Measurements from ENCODE around the gene SLA2. TPM values are rescaled to one million over a fixed set of nuclear protein-coding genes. Genes with fewer than 3 reads are reported as not detected.
"Not testable (repeated sequence)": the region's sequence is repeated elsewhere in the genome, so short reads cannot be mapped to it uniquely, and the experiment has no call there.

Gene SLA2
- total RNA-seq, 1 experiment from 2014 or later: not detected

GRCh38 chr20:36641506-36641843 lies 4.5 kb downstream of the SLA2 start:
- no peak overlapping the region for H3K4me3 ChIP-seq
- H3K36me3 ChIP-seq (ENCODE audit: low read depth): no peaks in the 10 kb centered on the region
- H4K20me1 ChIP-seq (ENCODE audit: insufficient read depth): no peaks in the 10 kb centered on the region
- no peaks in the 10 kb centered on the region for H3K9me2 ChIP-seq (ENCODE audit: insufficient read depth)
- peaks cover 7% of the 10 kb centered on the region; the same call in 1 of the 2 replicates for H3K4me1 ChIP-seq (replicated peaks; ENCODE audit: insufficient read depth)
- H3K4me2 ChIP-seq: no peak overlapping the region
- intact Hi-C loops (cut with micrococcal nuclease; ENCODE audit: unreplicated experiment): no loop called here
- H2AFZ ChIP-seq: no peak overlapping the region
- no peaks in the 10 kb centered on the region for H3K79me2 ChIP-seq (ENCODE audit: low read depth)
- no peaks in the 10 kb centered on the region for H3K9me3 ChIP-seq (ENCODE audit: insufficient read depth, low read depth)
- ChIA-PET POLR2A (ENCODE audit: unreplicated experiment) (no interaction called here), CTCF (no interaction called here)
- no peaks in the 10 kb centered on the region for H3K27me3 ChIP-seq (ENCODE audit: insufficient read depth, low read depth)
- peaks cover 3% of the 10 kb centered on the region; the same call in 1 of the 2 replicates for H3F3A ChIP-seq (ENCODE audit: insufficient read depth, low read depth)
- no peak overlapping the region for H3K27ac ChIP-seq
- no TSS peak for BruUV-seq (replicated peaks)
- DNase-seq: no peak
- TF ChIP-seq EZH2 (IDR thresholded peaks at IDR 0.05; ENCODE audit: low read depth) (no peak), CTCF (conservative IDR thresholded peaks at IDR 0.05) (no peak)

DNA sequence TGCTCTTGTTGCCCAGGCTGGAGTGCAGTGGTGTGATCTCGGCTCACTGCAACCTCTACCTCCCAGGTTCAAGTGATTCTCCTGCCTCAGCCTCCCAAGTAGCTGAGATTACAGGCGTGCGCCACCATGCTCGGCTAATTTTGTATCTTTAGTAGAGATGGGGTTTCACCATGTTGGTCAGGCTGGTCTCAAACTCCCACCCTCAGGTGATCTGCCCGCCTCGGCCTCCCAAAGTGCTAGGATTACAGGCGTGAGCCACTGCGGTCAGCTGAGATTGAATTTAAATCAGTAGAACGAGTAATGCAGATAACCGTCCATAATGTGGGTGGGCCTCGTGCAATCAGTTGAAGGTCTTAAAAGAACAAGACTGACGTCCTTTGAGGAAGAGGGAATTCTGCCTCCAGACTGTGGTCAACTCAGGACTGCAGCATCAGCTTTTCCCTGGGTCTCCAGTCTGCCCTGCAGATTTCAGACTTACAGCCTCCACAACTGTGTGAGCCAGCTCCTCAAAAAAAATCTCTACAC lies 7.1 kb downstream of the SLA2 start:
- H3K36me3 ChIP-seq (ENCODE audit: low read depth); H3K27ac ChIP-seq; H3F3A ChIP-seq (ENCODE audit: insufficient read depth, low read depth); H3K27me3 ChIP-seq (ENCODE audit: insufficient read depth, low read depth); H3K4me2 ChIP-seq; DNase-seq; intact Hi-C loops (cut with micrococcal nuclease; ENCODE audit: unreplicated experiment); H2AFZ ChIP-seq; H3K79me2 ChIP-seq (ENCODE audit: low read depth); H3K9me3 ChIP-seq (ENCODE audit: insufficient read depth, low read depth); H3K4me1 ChIP-seq (replicated peaks; ENCODE audit: insufficient read depth); H3K4me3 ChIP-seq; BruUV-seq (replicated peaks); POLR2A ChIA-PET (ENCODE audit: unreplicated experiment); H3K9me2 ChIP-seq (ENCODE audit: insufficient read depth); H4K20me1 ChIP-seq (ENCODE audit: insufficient read depth): not testable (repeated sequence)
- CTCF ChIA-PET: interaction anchor here (0.6 kb wide), 1 partner anchor 197 kb away, joined by 3 read pairs; no protein-coding TSS in a partner anchor

GRCh38 chr20:36634342-36634741 lies 11.7 kb downstream of the SLA2 start:
- Histone ChIP-seq H3K9me3 (ENCODE audit: insufficient read depth, low read depth) (no peaks in the 10 kb centered on the region), H3K4me3 (no peak overlapping the region), H3K79me2 (ENCODE audit: low read depth) (no peaks in the 10 kb centered on the region), H3K36me3 (ENCODE audit: low read depth) (no peaks in the 10 kb centered on the region), H3K4me1 (replicated peaks; ENCODE audit: insufficient read depth) (no peaks in the 10 kb centered on the region), H3F3A (ENCODE audit: insufficient read depth, low read depth) (no peaks in the 10 kb centered on the region), H4K20me1 (ENCODE audit: insufficient read depth) (no peaks in the 10 kb centered on the region), H3K27me3 (ENCODE audit: insufficient read depth, low read depth) (no peaks in the 10 kb centered on the region), H3K9me2 (ENCODE audit: insufficient read depth) (no peaks in the 10 kb centered on the region), H3K4me2 (no peak overlapping the region), H3K27ac (no peak overlapping the region), H2AFZ (no peak overlapping the region)
- ChIA-PET POLR2A (ENCODE audit: unreplicated experiment) (no interaction called here), CTCF (no interaction called here)
- no TSS peak for BruUV-seq (replicated peaks)
- no peak for DNase-seq
- TF ChIP-seq CTCF (conservative IDR thresholded peaks at IDR 0.05) (no peak), EZH2 (IDR thresholded peaks at IDR 0.05; ENCODE audit: low read depth) (no peak)
- intact Hi-C loops (cut with micrococcal nuclease; ENCODE audit: unreplicated experiment): no loop called here

GRCh38 chr20:36633285-36633772 lies 12.7 kb downstream of the SLA2 start:
- Histone ChIP-seq H3K4me3 (no peak overlapping the region), H3F3A (ENCODE audit: insufficient read depth, low read depth) (no peaks in the 10 kb centered on the region), H4K20me1 (ENCODE audit: insufficient read depth) (no peaks in the 10 kb centered on the region), H2AFZ (no peak overlapping the region), H3K27me3 (ENCODE audit: insufficient read depth, low read depth) (no peaks in the 10 kb centered on the region), H3K4me2 (no peak overlapping the region), H3K27ac (no peak overlapping the region), H3K9me3 (ENCODE audit: insufficient read depth, low read depth) (no peaks in the 10 kb centered on the region), H3K79me2 (ENCODE audit: low read depth) (no peaks in the 10 kb centered on the region), H3K36me3 (ENCODE audit: low read depth) (no peaks in the 10 kb centered on the region), H3K9me2 (ENCODE audit: insufficient read depth) (no peaks in the 10 kb centered on the region), H3K4me1 (replicated peaks; ENCODE audit: insufficient read depth) (no peaks in the 10 kb centered on the region)
- ChIA-PET POLR2A (ENCODE audit: unreplicated experiment) (interaction anchor here (0.6 kb wide), 1 partner anchor 752 kb away, joined by 5 read pairs; no protein-coding TSS in a partner anchor), CTCF (interaction anchor here (0.5 kb wide), 2 partner anchors 15 kb away, joined by 3 to 7 read pairs; no protein-coding TSS in a partner anchor)
- intact Hi-C loops (cut with micrococcal nuclease; ENCODE audit: unreplicated experiment): no loop called here
- BruUV-seq (replicated peaks): no TSS peak
- TF ChIP-seq EZH2 (IDR thresholded peaks at IDR 0.05; ENCODE audit: low read depth) (no peak), CTCF (conservative IDR thresholded peaks at IDR 0.05) (no peak)
- no peak for DNase-seq

Data from PC-9 (cell line).